ENCODE data around the gene KMT2C. TPM values are rescaled to one million over a fixed set of nuclear protein-coding genes. Genes with fewer than 3 reads are reported as not detected.
"Not testable (repeated sequence)": the region's sequence is repeated elsewhere in the genome, so short reads cannot be mapped to it uniquely, and the experiment has no call there.

KMT2C gene
- total RNA-seq, 2 donors from 2014 or later: 71.2 to 105 TPM

GRCh38 chr7:152264915-152265314 is 170.9 kb downstream of the KMT2C start:
- not testable (repeated sequence) for H3K4me3 Mint-ChIP-seq; H3K4me1 Mint-ChIP-seq (ENCODE audit: low read depth in 2 of 2); H3K27ac Mint-ChIP-seq; H3K27me3 Mint-ChIP-seq; H3K9me3 Mint-ChIP-seq; DNase-seq (ENCODE audit: low spot score); ATAC-seq; H3K36me3 Mint-ChIP-seq

DNA sequence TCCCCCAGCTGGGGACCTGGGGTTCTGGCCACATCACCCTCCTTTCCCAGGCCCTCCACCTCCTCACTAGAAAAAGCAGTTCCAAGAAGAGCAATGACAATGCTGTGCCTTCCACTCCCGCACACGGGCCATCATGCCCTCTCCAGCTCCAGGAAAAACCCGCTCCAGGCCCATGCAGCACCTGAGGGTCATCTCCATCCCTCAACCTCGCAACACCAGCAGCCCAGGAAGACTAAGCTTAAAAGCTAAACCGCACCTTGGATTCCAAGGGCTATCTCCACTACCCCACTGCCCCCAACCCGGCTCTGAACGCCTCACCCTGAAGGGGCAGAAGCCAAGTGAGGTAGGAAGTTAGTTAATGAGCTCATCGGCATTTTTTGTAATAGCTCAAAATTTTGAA is 173.7 kb downstream of the KMT2C start:
- not testable (repeated sequence) for H3K9me3 Mint-ChIP-seq; H3K36me3 Mint-ChIP-seq; DNase-seq (ENCODE audit: low spot score); H3K4me3 Mint-ChIP-seq; H3K27me3 Mint-ChIP-seq
- Mint-ChIP-seq H3K27ac (peak overlapping the region in 1 of 2 donors; percentile 65), H3K4me1 (ENCODE audit: low read depth in 2 of 2) (peaks cover 4 to 18% of the 10 kb centered on the region in 2 donors)
- ATAC-seq: peak; percentile 9 to 24

DNA sequence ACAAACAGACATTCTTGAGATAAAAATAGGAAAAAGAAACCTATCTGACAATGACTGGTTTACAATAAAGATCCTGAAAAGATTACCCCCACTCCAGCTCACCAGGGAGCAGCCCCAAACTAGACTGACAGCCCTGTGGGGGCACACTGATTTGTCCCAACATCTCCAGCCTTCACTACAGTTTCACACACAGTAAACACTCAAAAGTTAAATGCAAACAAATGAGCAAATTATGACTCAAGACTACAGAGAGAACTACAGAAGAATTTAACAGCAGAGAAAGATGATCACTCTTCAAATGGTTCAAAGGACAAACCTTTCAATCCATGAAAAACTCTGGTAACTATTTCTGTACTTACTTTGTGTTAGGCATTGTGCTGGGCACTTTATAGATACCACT is 176.2 kb downstream of the KMT2C start:
- not testable (repeated sequence) for H3K9me3 Mint-ChIP-seq; ATAC-seq; H3K27me3 Mint-ChIP-seq; DNase-seq (ENCODE audit: low spot score); H3K36me3 Mint-ChIP-seq; H3K4me3 Mint-ChIP-seq
- peaks cover 0 to 19% of the 10 kb centered on the region in 2 donors for H3K4me1 Mint-ChIP-seq (ENCODE audit: low read depth in 2 of 2)
- peak overlapping the region in 1 of 2 donors; percentile 4 for H3K27ac Mint-ChIP-seq

DNA sequence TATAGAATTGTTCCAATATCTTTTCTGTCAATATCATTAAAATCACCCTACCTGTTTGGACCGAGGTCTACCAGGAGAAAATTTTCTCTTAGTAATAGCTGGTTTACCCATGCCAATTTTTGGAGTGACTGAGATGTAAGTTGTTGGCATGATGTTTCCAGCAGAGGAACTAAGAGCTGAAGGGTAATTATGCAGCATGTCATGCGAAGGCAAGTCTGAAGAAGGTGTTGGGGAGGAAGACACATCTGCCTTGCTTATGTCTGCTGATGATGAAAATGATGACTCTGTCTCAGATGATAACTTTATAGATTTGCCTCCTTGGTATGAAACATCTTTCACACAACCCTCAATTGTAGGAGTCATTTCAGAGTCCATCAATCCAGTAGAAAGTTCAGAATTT is 188.0 kb downstream of the KMT2C start:
- not testable (repeated sequence) for H3K27ac Mint-ChIP-seq; H3K4me1 Mint-ChIP-seq (ENCODE audit: low read depth in 2 of 2); H3K36me3 Mint-ChIP-seq; H3K9me3 Mint-ChIP-seq; H3K4me3 Mint-ChIP-seq; H3K27me3 Mint-ChIP-seq; DNase-seq (ENCODE audit: low spot score); ATAC-seq

GRCh38 chr7:152245417-152245816 is 190.4 kb downstream of the KMT2C start:
- not testable (repeated sequence) for H3K27me3 Mint-ChIP-seq; H3K4me3 Mint-ChIP-seq; H3K27ac Mint-ChIP-seq; DNase-seq (ENCODE audit: low spot score); H3K36me3 Mint-ChIP-seq; H3K9me3 Mint-ChIP-seq; ATAC-seq
- H3K4me1 Mint-ChIP-seq (ENCODE audit: low read depth in 2 of 2): peaks cover 11 to 15% of the 10 kb centered on the region in 2 donors

- H3K4me1 Mint-ChIP-seq (ENCODE audit: low read depth in 2 of 2): peaks cover 16 to 17% of the 10 kb centered on the region in 2 donors
- ATAC-seq; H3K36me3 Mint-ChIP-seq; H3K9me3 Mint-ChIP-seq; H3K27me3 Mint-ChIP-seq; DNase-seq (ENCODE audit: low spot score); H3K4me3 Mint-ChIP-seq; H3K27ac Mint-ChIP-seq: not testable (repeated sequence)
These were observed 192.3 kb downstream of the KMT2C start for GRCh38 chr7:152243464-152243863.

DNA sequence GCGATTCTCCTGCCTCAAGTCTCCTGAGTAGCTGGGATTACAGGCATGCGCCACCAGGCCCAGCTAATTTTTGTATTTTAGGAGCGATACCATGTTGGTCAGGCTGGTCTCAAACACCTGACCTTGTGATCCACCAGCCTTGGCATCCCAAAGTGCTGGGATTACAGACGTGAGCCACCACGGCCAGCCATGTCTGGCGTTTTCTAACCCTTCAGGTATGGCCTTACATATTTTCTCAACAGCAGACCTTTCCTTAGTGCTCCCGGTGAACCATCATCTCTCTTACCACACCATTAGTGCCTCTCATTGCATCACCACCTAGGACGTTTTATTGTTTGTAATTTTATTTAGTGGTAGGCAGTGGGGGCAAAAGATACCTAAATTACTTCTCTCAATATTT is 194.5 kb downstream of the KMT2C start:
- H3K27ac Mint-ChIP-seq: peak overlapping the region in 1 of 2 donors; percentile 4
- H3K4me1 Mint-ChIP-seq (ENCODE audit: low read depth in 2 of 2): peaks cover 14 to 17% of the 10 kb centered on the region in 2 donors
- not testable (repeated sequence) for H3K27me3 Mint-ChIP-seq; H3K36me3 Mint-ChIP-seq; H3K9me3 Mint-ChIP-seq; DNase-seq (ENCODE audit: low spot score); ATAC-seq; H3K4me3 Mint-ChIP-seq

- not testable (repeated sequence) for H3K9me3 Mint-ChIP-seq; H3K4me3 Mint-ChIP-seq; H3K36me3 Mint-ChIP-seq; DNase-seq (ENCODE audit: low spot score); H3K27ac Mint-ChIP-seq; ATAC-seq; H3K27me3 Mint-ChIP-seq
- peaks cover 11 to 14% of the 10 kb centered on the region in 2 donors for H3K4me1 Mint-ChIP-seq (ENCODE audit: low read depth in 2 of 2)
These were observed 199.5 kb downstream of the KMT2C start for GRCh38 chr7:152236306-152236705.

DNA sequence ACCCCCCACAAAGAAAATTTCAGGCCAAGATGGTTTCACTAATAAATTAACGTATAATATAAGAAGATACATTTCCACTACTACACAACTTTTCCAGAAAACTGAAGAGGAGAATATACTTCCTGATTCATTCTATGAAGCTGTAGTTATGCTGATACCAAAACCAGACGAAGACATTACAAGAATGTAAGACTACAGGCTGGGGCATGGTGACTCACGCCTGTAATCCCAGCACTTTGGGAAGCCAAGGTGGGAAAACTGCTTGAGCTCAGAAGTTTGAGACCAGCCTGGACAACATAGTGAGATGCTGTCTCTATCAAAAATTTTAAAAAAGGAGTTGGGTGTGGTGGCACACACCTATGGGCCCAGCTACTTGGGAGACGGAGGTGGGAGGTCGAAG is 201.4 kb downstream of the KMT2C start:
- H3K36me3 Mint-ChIP-seq; H3K27me3 Mint-ChIP-seq; H3K27ac Mint-ChIP-seq; DNase-seq (ENCODE audit: low spot score); H3K4me1 Mint-ChIP-seq (ENCODE audit: low read depth in 2 of 2); H3K9me3 Mint-ChIP-seq; ATAC-seq; H3K4me3 Mint-ChIP-seq: not testable (repeated sequence)

DNA sequence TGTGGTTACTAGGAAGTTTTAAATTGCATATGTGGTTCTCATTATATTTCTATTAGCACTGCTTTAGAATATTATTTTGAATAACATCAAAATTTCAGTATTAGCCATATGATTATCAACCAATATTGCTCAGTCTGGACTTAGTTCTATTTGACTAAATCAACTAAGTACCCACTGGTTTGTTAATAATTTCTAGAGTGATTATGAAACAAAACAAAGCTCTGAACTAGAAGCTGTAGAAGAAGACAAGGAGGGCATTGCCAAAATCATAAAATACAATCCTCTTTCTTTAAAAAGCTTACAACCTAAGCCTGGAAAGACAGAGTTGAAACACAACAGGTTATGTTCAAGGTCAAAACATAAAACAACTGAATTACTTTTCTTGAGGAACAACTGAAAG is 204.7 kb downstream of the KMT2C start:
- H3K9me3 Mint-ChIP-seq: no peaks in the 10 kb centered on the region

DNA sequence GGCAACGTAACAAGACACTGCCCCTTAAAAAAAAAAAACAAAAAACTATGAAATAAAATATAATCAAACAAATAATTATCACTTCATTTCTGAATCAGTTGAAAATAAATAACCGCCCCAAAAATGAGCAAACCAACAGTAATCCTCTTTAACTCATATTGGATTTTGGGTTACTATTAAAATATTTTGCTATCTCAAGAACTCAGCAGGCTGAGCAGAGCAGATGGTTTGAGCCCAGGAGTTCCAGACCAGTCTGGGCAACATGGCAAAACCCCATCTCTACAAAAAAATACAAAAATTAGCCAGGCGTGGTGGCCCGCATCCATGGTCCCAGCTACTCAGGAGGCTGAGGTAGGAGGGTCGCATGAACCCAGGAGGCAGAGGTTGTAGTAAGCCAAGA is 216.2 kb downstream of the KMT2C start:
- H3K4me1 Mint-ChIP-seq (ENCODE audit: low read depth in 2 of 2); H3K4me3 Mint-ChIP-seq; H3K9me3 Mint-ChIP-seq; DNase-seq (ENCODE audit: low spot score); ATAC-seq; H3K27me3 Mint-ChIP-seq; H3K27ac Mint-ChIP-seq: not testable (repeated sequence)
- H3K36me3 Mint-ChIP-seq: peaks cover 12% of the 10 kb centered on the region

More for the DNA sequence above, 204.7 kb downstream of the KMT2C start:
- H3K4me1 Mint-ChIP-seq (ENCODE audit: low read depth in 2 of 2): peaks cover 0 to 3% of the 10 kb centered on the region in 2 donors
- DNase-seq (ENCODE audit: low spot score) (no peak), ATAC-seq (no peak)
- H3K36me3 Mint-ChIP-seq: peaks cover 5% of the 10 kb centered on the region
- H3K4me3 Mint-ChIP-seq: no peak overlapping the region
- H3K27ac Mint-ChIP-seq: no peak overlapping the region
- no peaks in the 10 kb centered on the region for H3K27me3 Mint-ChIP-seq

DNA sequence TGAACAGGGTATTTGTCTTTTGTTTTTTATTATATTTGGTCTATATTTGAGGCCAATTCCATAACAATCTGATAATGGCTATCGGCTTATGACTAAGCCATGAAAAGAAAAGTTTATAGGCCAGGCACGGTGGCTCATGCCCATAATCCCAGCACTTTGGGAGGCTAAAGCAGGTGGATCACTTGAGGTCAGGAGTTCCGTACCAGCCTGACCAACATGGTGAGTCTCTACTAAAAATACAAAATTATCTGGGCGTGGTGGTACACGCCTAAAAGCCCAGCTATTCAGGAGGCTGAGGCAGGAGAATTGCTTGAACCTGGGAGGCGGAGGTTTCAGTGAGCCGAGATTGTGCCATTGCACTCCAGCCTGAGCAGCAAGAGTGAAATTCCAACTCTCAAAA is 227.0 kb downstream of the KMT2C start:
- H3K27me3 Mint-ChIP-seq; DNase-seq (ENCODE audit: low spot score); H3K4me1 Mint-ChIP-seq (ENCODE audit: low read depth in 2 of 2); H3K9me3 Mint-ChIP-seq; H3K27ac Mint-ChIP-seq; ATAC-seq; H3K4me3 Mint-ChIP-seq: not testable (repeated sequence)
- peaks cover 13% of the 10 kb centered on the region for H3K36me3 Mint-ChIP-seq

- ATAC-seq; H3K27ac Mint-ChIP-seq; H3K27me3 Mint-ChIP-seq; DNase-seq (ENCODE audit: low spot score); H3K36me3 Mint-ChIP-seq; H3K9me3 Mint-ChIP-seq; H3K4me3 Mint-ChIP-seq; H3K4me1 Mint-ChIP-seq (ENCODE audit: low read depth in 2 of 2): not testable (repeated sequence)
These were observed 231.4 kb downstream of the KMT2C start for GRCh38 chr7:152204417-152204816.

- DNase-seq (ENCODE audit: low spot score) (no peak), ATAC-seq (no peak)
- no peaks in the 10 kb centered on the region for H3K27me3 Mint-ChIP-seq
- no peak overlapping the region for H3K27ac Mint-ChIP-seq
- H3K4me1 Mint-ChIP-seq (ENCODE audit: low read depth in 2 of 2): no peaks in the 10 kb centered on the region
- H3K36me3 Mint-ChIP-seq: peaks cover 4% of the 10 kb centered on the region
- H3K4me3 Mint-ChIP-seq: no peak overlapping the region
- no peaks in the 10 kb centered on the region for H3K9me3 Mint-ChIP-seq
These were observed 232.7 kb downstream of the KMT2C start for GRCh38 chr7:152203095-152203494.

- H3K4me3 Mint-ChIP-seq: no peak overlapping the region
These were observed 233.7 kb downstream of the KMT2C start for GRCh38 chr7:152202056-152202455.

More at GRCh38 chr7:152202056-152202455, 233.7 kb downstream of the KMT2C start:
- H3K36me3 Mint-ChIP-seq: peaks cover 5% of the 10 kb centered on the region
- H3K4me1 Mint-ChIP-seq (ENCODE audit: low read depth in 2 of 2): no peaks in the 10 kb centered on the region
- ATAC-seq (no peak), DNase-seq (ENCODE audit: low spot score) (no peak)
- H3K9me3 Mint-ChIP-seq: no peaks in the 10 kb centered on the region
- no peak overlapping the region for H3K27ac Mint-ChIP-seq
- no peaks in the 10 kb centered on the region for H3K27me3 Mint-ChIP-seq
